HepG2 (cell line): Measurements from ENCODE around the gene JTB. TPM values are rescaled to one million over a fixed set of nuclear protein-coding genes. Genes with fewer than 3 reads are reported as not detected.
A peak's percentile ranks its signal among the peaks of the same experiment; 100 is the strongest.

Experiments used
- DMTF1 ChIP-seq: sonication (generic); formaldehyde crosslinking; IDR thresholded peaks from 2 replicates; pipeline ENCODE4 v1.4.0; 2020; ENCODE audit warnings: mild to moderate bottlenecking, missing genetic modification reagents
- E2F1 ChIP-seq: sonication (generic); formaldehyde crosslinking; IDR thresholded peaks from 2 replicates; pipeline ENCODE4 v1.5.0; 2020; ENCODE audit warnings: missing genetic modification reagents
- HBP1 ChIP-seq: IDR thresholded peaks from 2 replicates; pipeline ENCODE4 v1.6.1; 2016; ENCODE audit warnings: low read depth, control low read depth
- KLF12 ChIP-seq: sonication (generic); formaldehyde crosslinking; IDR thresholded peaks from 2 replicates; pipeline ENCODE4 v1.4.0; 2020; ENCODE audit warnings: missing genetic modification reagents, borderline replicate concordance
- NBN ChIP-seq: fragments of 450-650 bp; conservative IDR thresholded peaks from 2 replicates; pipeline ENCODE4 v1.6.1; 2017
- NR2C2 ChIP-seq: sonication (generic); formaldehyde crosslinking; IDR thresholded peaks from 2 replicates; pipeline ENCODE4 v1.4.0; 2020; ENCODE audit warnings: missing genetic modification reagents, mild to moderate bottlenecking, moderate library complexity, borderline replicate concordance
- NR2F6 ChIP-seq, 2 experiments: IDR thresholded peaks; 2 replicates each; pipeline ENCODE4 v1.6.1; 2016; ENCODE audit warnings: antibody characterized with exemption in 1 of 2, mild to moderate bottlenecking in 1 of 2
- NR3C1 ChIP-seq: sonication (generic); formaldehyde crosslinking; IDR thresholded peaks from 2 replicates; pipeline ENCODE4 v1.4.0; 2020; ENCODE audit warnings: missing genetic modification reagents
- RCOR2 ChIP-seq: IDR thresholded peaks from 2 replicates; pipeline ENCODE4 v1.6.1; 2016; ENCODE audit warnings: missing biosample characterization, missing genetic modification reagents
- SAP130 ChIP-seq: IDR thresholded peaks from 2 replicates; pipeline ENCODE4 v1.6.1; 2016; ENCODE audit warnings: low read depth
- ZEB1 ChIP-seq: IDR thresholded peaks from 2 replicates; pipeline ENCODE4 v1.6.1; 2012; ENCODE audit warnings: mild to moderate bottlenecking, low read depth, inconsistent platforms; ENCODE audit not compliant: insufficient replicate concordance
- ZHX1 ChIP-seq: sonication (generic); formaldehyde crosslinking; IDR thresholded peaks from 2 replicates; pipeline ENCODE4 v1.8.1; 2022; ENCODE audit warnings: low read depth, mild to moderate bottlenecking, missing genetic modification reagents
- ZNF331 ChIP-seq: sonication (generic); formaldehyde crosslinking; IDR thresholded peaks from 2 replicates; pipeline ENCODE4 v1.4.0; 2020; ENCODE audit warnings: missing genetic modification reagents
- ZNF333 ChIP-seq: sonication (generic); formaldehyde crosslinking; IDR thresholded peaks from 2 replicates; pipeline ENCODE4 v1.4.0; 2020; ENCODE audit warnings: mild to moderate bottlenecking, missing genetic modification reagents, borderline replicate concordance
- ZNF44 ChIP-seq: sonication (generic); formaldehyde crosslinking; IDR thresholded peaks from 2 replicates; pipeline ENCODE4 v1.5.1; 2020; ENCODE audit warnings: mild to moderate bottlenecking, missing genetic modification reagents
- ZNF547 ChIP-seq: sonication (generic); formaldehyde crosslinking; IDR thresholded peaks from 2 replicates; pipeline ENCODE4 v1.5.1; 2020; ENCODE audit warnings: mild to moderate bottlenecking, missing genetic modification reagents
- ZNF580 ChIP-seq: IDR thresholded peaks from 2 replicates; pipeline ENCODE4 v1.6.1; 2016; ENCODE audit warnings: low read depth, borderline replicate concordance
- ZNF639 ChIP-seq: conservative IDR thresholded peaks from 2 replicates; pipeline ENCODE4 v1.6.1; 2018; ENCODE audit warnings: missing genetic modification reagents
- ZNF775 ChIP-seq: sonication (generic); formaldehyde crosslinking; IDR thresholded peaks from 2 replicates; pipeline ENCODE4 v1.4.0; 2020; ENCODE audit warnings: missing genetic modification reagents, mild to moderate bottlenecking, moderate library complexity, borderline replicate concordance
- polyA plus RNA-seq, 8 experiments: library from polyadenylated mRNA; depleted of rRNA in 3 of 8; stranded (reverse) in 7 of 8; unstranded in 1 of 8; fragments of >200 nt; fragmentation: Illumina TruSeq in 4 of 8; extraction: Trizol in 4 of 8; gene quantifications; 2 replicates each; pipeline versions ENCODE4 v1.2.1 to v1.2.3, GENCODE V29; 2011 to 2016; ENCODE audit warnings: low read depth in 4 of 8, missing spikeins in 1 of 8, mixed read lengths in 1 of 8; ENCODE audit not compliant: insufficient read depth in 1 of 8
- total RNA-seq, 5 experiments: library from RNA; depleted of rRNA; stranded (reverse); fragments of >200 nt; fragmentation: Illumina TruSeq; extraction: Trizol; gene quantifications; 2 replicates each; pipeline ENCODE4 v1.2.3, GENCODE V29; 2016; ENCODE audit warnings: low read depth in 1 of 5

Gene JTB
- total and polyA plus RNA-seq, 2 of the 13 experiments (the other 11 are each of a cell fraction or from before 2014, with no cell fraction given) = 96.7 to 99.2 TPM

GRCh38 chr1:153946622-153947241 lies 30.7 kb downstream of the JTB start, which contains the start of gene DENND4B (continued):
- peak; percentile 69; the same call in 1 of the 2 replicates for TF ChIP-seq HBP1 (CRISPR knock-in tag)
- peak; percentile 82; the same call in 1 of the 2 replicates for TF ChIP-seq ZNF580 (CRISPR knock-in tag)
- no peak for TF ChIP-seq ZNF333 (CRISPR knock-in tag)
- TF ChIP-seq NR3C1 (CRISPR knock-in tag) = no peak
- TF ChIP-seq ZNF639 (CRISPR knock-in tag) = peak; percentile 75
- TF ChIP-seq NR2F6 (IDR thresholded peaks at IDR 0.05) = peak; percentile 57
- TF ChIP-seq NR2F6 (CRISPR knock-in tag; IDR thresholded peaks at IDR 0.05) = peak; percentile 90
- peak; percentile 55; the same call in 1 of the 2 replicates for TF ChIP-seq KLF12 (CRISPR knock-in tag)
- TF ChIP-seq NBN = no peak
- no peak for TF ChIP-seq RCOR2
- peak; percentile 75; the same call in 1 of the 2 replicates for TF ChIP-seq ZNF331 (CRISPR knock-in tag)
- TF ChIP-seq NR2C2 (CRISPR knock-in tag) = peak; percentile 78
- TF ChIP-seq DMTF1 (CRISPR knock-in tag) = no peak
- no peak for TF ChIP-seq ZNF775 (CRISPR knock-in tag)
- TF ChIP-seq ZHX1 (CRISPR knock-in tag) = no peak
- TF ChIP-seq ZEB1 = no peak
- no peak for TF ChIP-seq E2F1
- no peak; the same call in 1 of the 2 replicates for TF ChIP-seq ZNF547 (CRISPR knock-in tag)
- TF ChIP-seq ZNF44 (CRISPR knock-in tag) = no peak
- TF ChIP-seq SAP130 (CRISPR knock-in tag) = peak; percentile 68
